A673 (cell line): Measurements from ENCODE around the gene CHRNA9.

Source experiments
- EZH2 ChIP-seq: fragments of 200-600 bp; sonication (generic); IDR thresholded peaks from 2 replicates; pipeline ENCODE4 v1.6.1; 2017; ENCODE audit warnings: borderline replicate concordance, low read depth, mild to moderate bottlenecking, mixed read lengths, antibody characterized with exemption, low read length; ENCODE audit not compliant: poor library complexity, severe bottlenecking
- TF ChIP-seq, protein P1 (sequence below): fragments of 300-800, 200-600 bp; sonication (generic); conservative IDR thresholded peaks from 2 replicates; pipeline ENCODE4 v1.5.1; 2017; ENCODE audit warnings: low read depth, mild to moderate bottlenecking, antibody characterized with exemption, low read length, moderate library complexity, mixed read lengths

- TF ChIP-seq, protein P1, sequence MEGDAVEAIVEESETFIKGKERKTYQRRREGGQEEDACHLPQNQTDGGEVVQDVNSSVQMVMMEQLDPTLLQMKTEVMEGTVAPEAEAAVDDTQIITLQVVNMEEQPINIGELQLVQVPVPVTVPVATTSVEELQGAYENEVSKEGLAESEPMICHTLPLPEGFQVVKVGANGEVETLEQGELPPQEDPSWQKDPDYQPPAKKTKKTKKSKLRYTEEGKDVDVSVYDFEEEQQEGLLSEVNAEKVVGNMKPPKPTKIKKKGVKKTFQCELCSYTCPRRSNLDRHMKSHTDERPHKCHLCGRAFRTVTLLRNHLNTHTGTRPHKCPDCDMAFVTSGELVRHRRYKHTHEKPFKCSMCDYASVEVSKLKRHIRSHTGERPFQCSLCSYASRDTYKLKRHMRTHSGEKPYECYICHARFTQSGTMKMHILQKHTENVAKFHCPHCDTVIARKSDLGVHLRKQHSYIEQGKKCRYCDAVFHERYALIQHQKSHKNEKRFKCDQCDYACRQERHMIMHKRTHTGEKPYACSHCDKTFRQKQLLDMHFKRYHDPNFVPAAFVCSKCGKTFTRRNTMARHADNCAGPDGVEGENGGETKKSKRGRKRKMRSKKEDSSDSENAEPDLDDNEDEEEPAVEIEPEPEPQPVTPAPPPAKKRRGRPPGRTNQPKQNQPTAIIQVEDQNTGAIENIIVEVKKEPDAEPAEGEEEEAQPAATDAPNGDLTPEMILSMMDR = no peak
- no peak for TF ChIP-seq EZH2
These were observed 33.5 kb upstream of the CHRNA9 start for GRCh38 chr4:40301603-40302002.
